H9 (cell line): Measurements from ENCODE around the gene KCNIP3. TPM values are rescaled to one million over a fixed set of nuclear protein-coding genes. Genes with fewer than 3 reads are reported as not detected.

Experiments
- DNase-seq: peaks from one replicate; pipeline ENCODE4 v3.0.0-alpha.2; 2017
- H2AFZ ChIP-seq: one replicate; pipeline ENCODE4 v1.6.1; 2013; ENCODE audit warnings: mild to moderate bottlenecking, low read length, control low read depth, moderate library complexity
- H2AK5ac ChIP-seq: 2 replicates; pipeline ENCODE4 v1.6.1; 2013; ENCODE audit warnings: low read length, control low read depth, mixed read lengths; ENCODE audit not compliant: insufficient read length
- H2BK120ac ChIP-seq: one replicate; pipeline ENCODE4 v1.6.1; 2013; ENCODE audit warnings: low read depth, mild to moderate bottlenecking, low read length, control low read depth, inconsistent platforms; ENCODE audit not compliant: poor library complexity, severe bottlenecking
- H2BK12ac ChIP-seq: 2 replicates; pipeline ENCODE4 v1.6.1; 2013; ENCODE audit warnings: low read length, control low read depth, mixed read lengths, low read depth; ENCODE audit not compliant: insufficient read length
- H2BK15ac ChIP-seq: 2 replicates; pipeline ENCODE4 v1.6.1; 2013; ENCODE audit warnings: low read depth, low read length, control low read depth
- H2BK20ac ChIP-seq: one replicate; pipeline ENCODE4 v1.6.1; 2013; ENCODE audit warnings: low read depth, mild to moderate bottlenecking, low read length, control low read depth, inconsistent platforms; ENCODE audit not compliant: poor library complexity, severe bottlenecking
- H2BK5ac ChIP-seq: 2 replicates; pipeline ENCODE4 v1.6.1; 2013; ENCODE audit warnings: low read length, control low read depth, mixed read lengths; ENCODE audit not compliant: insufficient read length
- H3K14ac ChIP-seq: 2 replicates; pipeline ENCODE4 v1.6.1; 2013; ENCODE audit warnings: low read length, control low read depth; ENCODE audit not compliant: insufficient read depth
- H3K18ac ChIP-seq: 2 replicates; pipeline ENCODE4 v1.6.1; 2013; ENCODE audit warnings: low read depth, mild to moderate bottlenecking, mixed read lengths, low read length, control low read depth; ENCODE audit not compliant: insufficient read length
- H3K23ac ChIP-seq: 2 replicates; pipeline ENCODE4 v1.6.1; 2013; ENCODE audit warnings: low read length, control low read depth, mixed read lengths, low read depth; ENCODE audit not compliant: insufficient read length
- H3K23me2 ChIP-seq: 2 replicates; pipeline ENCODE4 v1.6.1; 2013; ENCODE audit warnings: low read depth, mild to moderate bottlenecking, mixed read lengths, low read length, control low read depth; ENCODE audit not compliant: insufficient read length, poor library complexity, severe bottlenecking
- H3K27ac ChIP-seq: 2 replicates; pipeline ENCODE4 v1.5.1; 2013; ENCODE audit warnings: low read length, control low read depth, mixed read lengths, low read depth; ENCODE audit not compliant: insufficient read length
- H3K27me3 ChIP-seq: 2 replicates; pipeline ENCODE4 v1.6.1; 2013; ENCODE audit warnings: low read length, control low read depth, inconsistent platforms; ENCODE audit not compliant: insufficient read depth
- H3K4ac ChIP-seq: 2 replicates; pipeline ENCODE4 v1.6.1; 2013; ENCODE audit warnings: low read depth, mild to moderate bottlenecking, control low read depth, inconsistent platforms, low read length, moderate library complexity
- H3K4me1 ChIP-seq: 2 replicates; pipeline ENCODE4 v1.6.1; 2013; ENCODE audit warnings: low read length, control low read depth, inconsistent platforms; ENCODE audit not compliant: insufficient read depth
- H3K4me2 ChIP-seq: 2 replicates; pipeline ENCODE4 v1.6.1; 2013; ENCODE audit warnings: low read length, control low read depth, mixed read lengths; ENCODE audit not compliant: insufficient read length, insufficient read depth
- H3K56ac ChIP-seq: 2 replicates; pipeline ENCODE4 v1.6.1; 2013; ENCODE audit warnings: low read depth, mild to moderate bottlenecking, mixed read lengths, low read length, control low read depth; ENCODE audit not compliant: insufficient read length
- H3K79me1 ChIP-seq: 2 replicates; pipeline ENCODE4 v1.6.1; 2013; ENCODE audit warnings: low read depth, mild to moderate bottlenecking, moderate library complexity, low read length, control low read depth, inconsistent platforms; ENCODE audit not compliant: insufficient read depth, poor library complexity, severe bottlenecking
- H3K79me2 ChIP-seq: 2 replicates; pipeline ENCODE4 v1.6.1; 2013; ENCODE audit warnings: low read length, control low read depth, inconsistent platforms; ENCODE audit not compliant: insufficient read depth
- H3K9ac ChIP-seq: 2 replicates; pipeline ENCODE4 v1.6.1; 2013; ENCODE audit warnings: low read length, control low read depth, mixed read lengths; ENCODE audit not compliant: insufficient read length; ENCODE audit errors: extremely low read depth
- H3K9me3 ChIP-seq: one replicate; pipeline ENCODE4 v1.6.1; 2013; ENCODE audit warnings: low read depth, low read length, inconsistent platforms; ENCODE audit not compliant: control insufficient read depth
- H3T11ph ChIP-seq: one replicate; pipeline ENCODE4 v1.6.1; 2013; ENCODE audit warnings: mild to moderate bottlenecking, low read length, control low read depth, inconsistent platforms
- H4K20me1 ChIP-seq: one replicate; pipeline ENCODE4 v1.6.1; 2013; ENCODE audit not compliant: control insufficient read depth, insufficient read length, insufficient read depth
- H4K5ac ChIP-seq: 2 replicates; pipeline ENCODE4 v1.6.1; 2013; ENCODE audit warnings: low read depth, mild to moderate bottlenecking, mixed read lengths, low read length, control low read depth; ENCODE audit not compliant: insufficient read length
- H4K8ac ChIP-seq: replicated peaks from 2 replicates; pipeline ENCODE4 v1.6.1; 2013; ENCODE audit warnings: low read length, control low read depth, mixed read lengths, low read depth; ENCODE audit not compliant: insufficient read length
- H4K91ac ChIP-seq: 2 replicates; pipeline ENCODE4 v1.6.1; 2013; ENCODE audit warnings: low read depth, mild to moderate bottlenecking, moderate library complexity, mixed read lengths, low read length, control low read depth; ENCODE audit not compliant: insufficient read length
- H3K27ac Mint-ChIP-seq, 3 experiments: 2 replicates in 2 of 3; 3 replicates in 1 of 3; pipeline ENCODE4 v1.8.0; 2020 to 2021; ENCODE audit warnings: mixed read lengths in 3 of 3, mild to moderate bottlenecking in 1 of 3, moderate library complexity in 1 of 3
- H3K27me3 Mint-ChIP-seq: 2 replicates; pipeline ENCODE4 v1.8.0; 2021; ENCODE audit warnings: low read depth, mild to moderate bottlenecking, moderate library complexity, mixed read lengths
- H3K36me3 Mint-ChIP-seq, 3 experiments: 2 replicates in 2 of 3; 3 replicates in 1 of 3; pipeline ENCODE4 v1.8.0; 2020 to 2021; ENCODE audit warnings: low read depth in 3 of 3, mixed read lengths in 3 of 3; ENCODE audit not compliant: insufficient read depth in 1 of 3
- H3K4me1 Mint-ChIP-seq, 2 experiments: 2 replicates each; pipeline ENCODE4 v1.8.0; 2020; ENCODE audit warnings: mixed read lengths in 2 of 2
- H3K4me3 Mint-ChIP-seq, 2 experiments: 2 replicates in 1 of 2; 3 replicates in 1 of 2; pipeline ENCODE4 v1.8.0; 2020 to 2021; ENCODE audit warnings: mild to moderate bottlenecking in 2 of 2, mixed read lengths in 2 of 2, moderate library complexity in 1 of 2
- H3K9me3 Mint-ChIP-seq, 2 experiments: 2 replicates in 1 of 2; 3 replicates in 1 of 2; pipeline ENCODE4 v1.8.0; 2020; ENCODE audit warnings: mild to moderate bottlenecking in 2 of 2, mixed read lengths in 2 of 2, moderate library complexity in 1 of 2
- WGBS: extraction: QIAGEN DNeasy Blood & Tissue Kit; methylation state at CpG from one replicate; pipeline ENCODE4 v1.1.7; 2013; ENCODE audit warnings: missing lambda C conversion rate, low lambda C conversion rate, mixed read lengths; ENCODE audit not compliant: insufficient read length; ENCODE audit errors: extremely low coverage; 5-methylcytosine and 5-hydroxymethylcytosine counted together
- total RNA-seq: library from RNA; stranded (reverse); gene quantifications from 2 replicates; pipeline ENCODE4 v1.2.1, GENCODE V29; 2021
- TF ChIP-seq, protein P1 (sequence below): fragments of 200-600 bp; sonication (generic); conservative IDR thresholded peaks from 3 replicates; pipeline ENCODE4 v1.8.0; 2021; ENCODE audit warnings: antibody characterized with exemption, mild to moderate bottlenecking

KCNIP3 gene
- total RNA-seq, 1 experiment from 2014 or later = 1.5 TPM

- Histone ChIP-seq H3K9me3 (no peaks in the 10 kb centered on the region), H3K14ac (no peak overlapping the region), H4K8ac (no peak overlapping the region), H3K27me3 (no peaks in the 10 kb centered on the region), H3K4ac (no peak overlapping the region), H4K5ac (no peak overlapping the region), H3K79me1 (no peaks in the 10 kb centered on the region), H2AFZ (no peak overlapping the region), H2BK5ac (no peak overlapping the region), H3K79me2 (no peaks in the 10 kb centered on the region), H2BK120ac (no peak overlapping the region), H2BK20ac (no peak overlapping the region), H3T11ph (no peak overlapping the region), H3K4me1 (no peaks in the 10 kb centered on the region), H2AK5ac (no peak overlapping the region), H3K9ac (no peak overlapping the region), H3K4me2 (no peak overlapping the region), H4K91ac (no peak overlapping the region), H3K56ac (no peak overlapping the region), H2BK12ac (no peak overlapping the region), H3K23ac (no peak overlapping the region), H4K20me1 (no peaks in the 10 kb centered on the region), H3K23me2 (no peaks in the 10 kb centered on the region), H3K18ac (no peak overlapping the region), H2BK15ac (no peak overlapping the region), H3K27ac (no peak overlapping the region)
- TF ChIP-seq, protein P1, sequence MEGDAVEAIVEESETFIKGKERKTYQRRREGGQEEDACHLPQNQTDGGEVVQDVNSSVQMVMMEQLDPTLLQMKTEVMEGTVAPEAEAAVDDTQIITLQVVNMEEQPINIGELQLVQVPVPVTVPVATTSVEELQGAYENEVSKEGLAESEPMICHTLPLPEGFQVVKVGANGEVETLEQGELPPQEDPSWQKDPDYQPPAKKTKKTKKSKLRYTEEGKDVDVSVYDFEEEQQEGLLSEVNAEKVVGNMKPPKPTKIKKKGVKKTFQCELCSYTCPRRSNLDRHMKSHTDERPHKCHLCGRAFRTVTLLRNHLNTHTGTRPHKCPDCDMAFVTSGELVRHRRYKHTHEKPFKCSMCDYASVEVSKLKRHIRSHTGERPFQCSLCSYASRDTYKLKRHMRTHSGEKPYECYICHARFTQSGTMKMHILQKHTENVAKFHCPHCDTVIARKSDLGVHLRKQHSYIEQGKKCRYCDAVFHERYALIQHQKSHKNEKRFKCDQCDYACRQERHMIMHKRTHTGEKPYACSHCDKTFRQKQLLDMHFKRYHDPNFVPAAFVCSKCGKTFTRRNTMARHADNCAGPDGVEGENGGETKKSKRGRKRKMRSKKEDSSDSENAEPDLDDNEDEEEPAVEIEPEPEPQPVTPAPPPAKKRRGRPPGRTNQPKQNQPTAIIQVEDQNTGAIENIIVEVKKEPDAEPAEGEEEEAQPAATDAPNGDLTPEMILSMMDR = peak; percentile 85
- Mint-ChIP-seq H3K4me1 (peaks cover 16 to 21% of the 10 kb centered on the region in 2 experiments), H3K4me3 (no peak overlapping the region), H3K27me3 (peaks cover 2% of the 10 kb centered on the region), H3K27ac (peak overlapping the region in 1 of 3 experiments; percentile 31; a peak in 2 of 7 replicates), H3K9me3 (peaks cover 0 to 2% of the 10 kb centered on the region in 2 experiments; a peak in 1 of 5 replicates), H3K36me3 (no peaks in the 10 kb centered on the region; a peak in 1 of 7 replicates)
- DNase-seq = peak; percentile 80
- no CpG with 5 or more reads among the region's 16 CpGs for WGBS
These were observed 17.9 kb downstream of the KCNIP3 start for GRCh38 chr2:95314964-95315611.
